GM10248 (cell line): Measurements from ENCODE around the gene GID4.

Source experiments
- CTCF ChIA-PET: fragments of 300-600 bp; sonication (Branson Sonifier 250); formaldehyde crosslinking; extraction: SDS; loops from one replicate; lab custom pipeline; 2021; ENCODE audit warnings: antibody characterized with exemption; lab: Yijun Ruan, JAX
- POLR2A ChIA-PET: fragments of 350-650 bp; sonication (Branson Sonifier 250); formaldehyde crosslinking; extraction: SDS; loops from one replicate; lab custom pipeline; 2020; ENCODE audit warnings: antibody characterized with exemption; lab: Yijun Ruan, JAX
- DNase-seq: peaks from one replicate; pipeline ENCODE4 v3.0.0; 2012; ENCODE audit errors: extremely low spot score
- TF ChIP-seq, protein P1 (sequence below): IDR thresholded peaks from 2 replicates; pipeline ENCODE4 v1.5.1; 2012; ENCODE audit warnings: mild to moderate bottlenecking, low read depth; ENCODE audit errors: extremely low read depth, missing control alignments, control extremely low read depth

Gene GID4

DNA sequence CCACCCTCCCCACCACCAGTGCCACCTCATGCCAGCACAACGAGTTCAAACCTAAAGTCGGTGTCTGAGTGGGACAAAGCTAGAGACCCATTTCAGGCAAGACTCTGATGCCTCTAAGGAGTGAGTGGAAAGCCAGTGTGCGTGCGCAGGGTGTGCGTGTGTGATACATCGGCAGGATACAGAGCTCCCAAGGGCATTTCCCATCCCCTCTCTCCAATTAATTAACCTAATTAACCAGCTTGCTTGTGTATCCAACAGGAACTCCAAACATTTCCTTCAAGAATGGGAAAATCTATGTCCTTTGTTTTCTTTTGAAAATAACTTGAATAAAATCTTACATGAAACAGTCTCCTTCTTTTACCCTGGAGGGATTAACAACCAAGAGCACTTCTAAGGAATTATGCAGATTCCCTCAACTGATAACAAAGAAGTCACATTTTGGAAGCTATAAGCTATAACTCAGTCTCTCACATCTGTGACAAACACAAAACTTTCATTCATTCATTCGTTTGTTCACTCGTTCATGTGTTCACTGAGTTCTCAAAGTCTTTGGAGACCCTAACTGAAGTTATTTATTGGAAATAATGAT is 10.2 kb upstream of the GID4 start:
- CTCF ChIA-PET, result interaction anchor here (1.1 to 4.9 kb wide), 4 partner anchors 9 to 169 kb away, joined by 3 to 19 read pairs (median 4); no protein-coding TSS in a partner anchor
- TF ChIP-seq, protein P1, sequence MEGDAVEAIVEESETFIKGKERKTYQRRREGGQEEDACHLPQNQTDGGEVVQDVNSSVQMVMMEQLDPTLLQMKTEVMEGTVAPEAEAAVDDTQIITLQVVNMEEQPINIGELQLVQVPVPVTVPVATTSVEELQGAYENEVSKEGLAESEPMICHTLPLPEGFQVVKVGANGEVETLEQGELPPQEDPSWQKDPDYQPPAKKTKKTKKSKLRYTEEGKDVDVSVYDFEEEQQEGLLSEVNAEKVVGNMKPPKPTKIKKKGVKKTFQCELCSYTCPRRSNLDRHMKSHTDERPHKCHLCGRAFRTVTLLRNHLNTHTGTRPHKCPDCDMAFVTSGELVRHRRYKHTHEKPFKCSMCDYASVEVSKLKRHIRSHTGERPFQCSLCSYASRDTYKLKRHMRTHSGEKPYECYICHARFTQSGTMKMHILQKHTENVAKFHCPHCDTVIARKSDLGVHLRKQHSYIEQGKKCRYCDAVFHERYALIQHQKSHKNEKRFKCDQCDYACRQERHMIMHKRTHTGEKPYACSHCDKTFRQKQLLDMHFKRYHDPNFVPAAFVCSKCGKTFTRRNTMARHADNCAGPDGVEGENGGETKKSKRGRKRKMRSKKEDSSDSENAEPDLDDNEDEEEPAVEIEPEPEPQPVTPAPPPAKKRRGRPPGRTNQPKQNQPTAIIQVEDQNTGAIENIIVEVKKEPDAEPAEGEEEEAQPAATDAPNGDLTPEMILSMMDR, result no peak
- DNase-seq, result no peak
- POLR2A ChIA-PET, result no interaction called here

GRCh38 chr17:18031955-18032354 is 7.3 kb upstream of the GID4 start:
- CTCF ChIA-PET, result interaction anchor here (0.9 to 4.0 kb wide), 7 partner anchors 7 to 350 kb away, joined by 3 to 50 read pairs (median 10); no protein-coding TSS in a partner anchor
- POLR2A ChIA-PET, result no interaction called here
- no peak for DNase-seq
- TF ChIP-seq, protein P1, result no peak

DNA sequence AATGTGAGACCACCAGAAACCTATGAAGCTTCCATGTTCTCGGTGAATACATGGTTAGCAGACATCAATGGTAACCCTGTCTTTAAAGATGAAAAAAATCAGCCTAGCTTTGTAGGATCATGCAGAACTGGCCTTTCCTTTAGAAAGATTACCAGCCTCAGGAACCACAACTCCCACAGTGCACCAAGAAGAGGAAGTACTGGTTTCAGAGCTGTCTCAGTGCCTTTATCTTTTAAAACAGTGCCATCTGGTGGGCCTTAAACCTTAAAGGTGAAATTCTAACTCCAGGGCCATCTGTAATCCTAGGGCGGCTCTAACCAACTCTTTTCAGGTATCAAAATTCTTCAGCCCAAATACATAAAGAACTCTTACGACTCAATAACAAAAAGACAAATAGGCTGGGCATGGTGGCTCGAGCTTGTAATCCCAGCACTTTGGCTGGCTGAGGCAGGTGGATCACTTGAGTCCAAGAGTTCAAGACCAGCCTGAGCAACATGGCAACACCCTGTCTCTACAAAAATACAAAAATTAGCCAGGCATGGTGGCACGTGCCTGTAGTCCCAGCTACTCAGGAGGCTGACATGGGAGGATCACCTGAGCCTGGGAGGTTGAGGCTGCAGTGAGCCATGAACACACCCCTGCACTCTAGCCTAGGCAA is 5.6 kb upstream of the GID4 start:
- ChIA-PET POLR2A (interaction anchor here (0.7 kb wide), 1 partner anchor 267 kb away, joined by 3 read pairs; no protein-coding TSS in a partner anchor), CTCF (interaction anchor here (0.7 to 4.0 kb wide), 39 partner anchors 9 to 537 kb away, joined by 3 to 50 read pairs (median 4); partner anchors contain the start of genes DRC3, RASD1 and TOM1L2)
- TF ChIP-seq, protein P1, result peak; percentile 63
- peak; percentile 80 for DNase-seq

- POLR2A ChIA-PET, result no interaction called here
- TF ChIP-seq, protein P1, result no peak
- CTCF ChIA-PET, result interaction anchor here (1.0 to 4.0 kb wide), 7 partner anchors 11 to 355 kb away, joined by 3 to 32 read pairs (median 5); no protein-coding TSS in a partner anchor
- DNase-seq, result no peak
These were observed 3.5 kb upstream of the GID4 start for GRCh38 chr17:18035704-18036103.

GRCh38 chr17:18037486-18037885 is 1.7 kb upstream of the GID4 start:
- ChIA-PET POLR2A (no interaction called here), CTCF (interaction anchor here (1.5 to 1.9 kb wide), 3 partner anchors 146 to 357 kb away, joined by 3 to 7 read pairs (median 4); no protein-coding TSS in a partner anchor)
- DNase-seq, result no peak

More at GRCh38 chr17:18037486-18037885, 1.7 kb upstream of the GID4 start:
- TF ChIP-seq, protein P1, result no peak
